HG03159 (cell line): Measurements from ENCODE around the gene ZSCAN10.
"Not testable (repeated sequence)": the region's sequence is repeated elsewhere in the genome, so short reads cannot be mapped to it uniquely, and the experiment has no call there.

Source experiments
- ATAC-seq: cut with Tn5 transposase; IDR thresholded peaks from one replicate; pipeline ENCODE4 v1.9.1; 2021; ENCODE audit warnings: mild to moderate bottlenecking, moderate library complexity; ENCODE audit not compliant: unreplicated experiment

Gene ZSCAN10

GRCh38 chr16:3098459-3099394 is at the start of gene ZSCAN10:
ZSCAN10 (minus strand) TSS chr16:3099294; CDS start chr16:3092937, 6,357 bp downstream.
- no peak for ATAC-seq

DNA sequence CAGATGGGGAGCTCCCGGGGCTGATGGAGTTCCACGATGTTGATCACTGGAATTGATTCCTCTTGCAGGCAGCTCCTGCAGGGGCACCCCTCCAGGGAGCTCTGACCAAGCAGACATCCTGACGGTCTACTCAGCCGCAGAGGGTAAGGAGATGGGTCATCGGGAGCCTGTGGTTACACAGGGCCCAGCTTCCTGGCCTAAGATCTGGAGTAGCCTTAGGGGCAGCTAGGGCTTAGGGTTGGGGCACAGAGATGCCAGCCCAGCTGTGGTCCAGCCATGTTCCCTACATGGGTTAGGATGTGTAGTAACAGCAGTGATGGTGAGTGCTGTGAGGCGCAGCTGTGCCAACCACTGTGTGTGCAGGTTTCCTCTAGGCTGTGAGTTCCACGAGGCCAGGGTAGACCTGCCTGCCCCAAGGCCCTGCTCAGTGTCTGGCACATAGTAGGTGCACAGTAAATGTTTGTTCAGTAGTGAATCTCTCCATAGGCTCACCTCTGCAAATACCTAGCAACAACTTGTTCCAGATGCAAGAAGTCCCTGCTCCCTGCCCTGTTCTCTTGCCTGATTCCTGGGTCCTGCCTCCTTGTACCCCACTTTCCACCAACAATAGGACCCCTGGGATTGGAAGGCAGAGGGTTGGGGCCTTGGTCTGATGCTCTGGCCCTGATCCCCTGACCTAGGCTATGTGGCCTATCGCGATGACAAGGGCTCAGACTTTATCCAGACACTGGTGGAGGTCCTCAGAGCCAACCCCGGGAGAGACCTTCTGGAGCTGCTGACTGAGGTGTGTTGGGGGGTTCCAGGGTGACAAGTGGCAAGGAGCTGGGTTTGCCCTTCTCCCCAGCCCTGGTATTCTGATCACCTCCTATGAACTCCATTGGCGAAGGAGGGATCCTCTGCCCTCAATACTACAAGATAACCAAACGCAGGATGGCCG is 49.4 kb upstream of the ZSCAN10 start:
- no peak for ATAC-seq

GRCh38 chr16:3147757-3148104 is 48.6 kb upstream of the ZSCAN10 start:
- ATAC-seq: no peak

DNA sequence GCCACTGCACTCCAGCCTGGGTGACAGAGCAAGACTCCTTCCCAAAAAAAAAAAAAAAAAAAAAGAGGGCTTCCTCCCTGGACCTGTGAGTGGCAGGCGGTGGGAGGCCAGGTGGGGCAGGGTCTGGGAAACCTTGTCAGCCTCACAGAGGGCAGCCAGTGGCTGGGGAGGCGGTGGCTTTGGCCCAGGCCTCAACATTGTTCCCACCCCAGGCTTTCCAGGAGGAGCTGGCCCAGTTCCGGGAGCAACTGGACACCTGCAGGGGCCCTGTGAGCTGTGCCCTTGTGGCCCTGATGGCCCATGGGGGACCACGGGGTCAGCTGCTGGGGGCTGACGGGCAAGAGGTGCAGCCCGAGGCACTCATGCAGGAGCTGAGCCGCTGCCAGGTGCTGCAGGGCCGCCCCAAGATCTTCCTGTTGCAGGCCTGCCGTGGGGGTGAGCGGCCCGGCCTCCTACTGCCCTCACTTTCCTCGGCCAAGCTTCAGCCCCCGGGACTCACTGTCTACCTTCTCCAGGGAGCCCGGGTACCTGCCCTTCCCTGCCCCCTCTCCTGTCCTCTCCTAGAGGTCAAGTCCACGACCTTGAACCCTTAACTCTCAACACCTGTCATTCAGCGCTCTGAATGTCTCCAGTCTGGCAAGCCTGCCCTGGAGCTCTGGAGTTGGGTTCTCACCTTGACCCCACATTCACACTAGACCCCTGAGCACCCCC is 48.1 kb upstream of the ZSCAN10 start:
- ATAC-seq: no peak

- no peak for ATAC-seq
Measured at GRCh38 chr16:3145660-3146059, 46.6 kb upstream of the ZSCAN10 start.

DNA sequence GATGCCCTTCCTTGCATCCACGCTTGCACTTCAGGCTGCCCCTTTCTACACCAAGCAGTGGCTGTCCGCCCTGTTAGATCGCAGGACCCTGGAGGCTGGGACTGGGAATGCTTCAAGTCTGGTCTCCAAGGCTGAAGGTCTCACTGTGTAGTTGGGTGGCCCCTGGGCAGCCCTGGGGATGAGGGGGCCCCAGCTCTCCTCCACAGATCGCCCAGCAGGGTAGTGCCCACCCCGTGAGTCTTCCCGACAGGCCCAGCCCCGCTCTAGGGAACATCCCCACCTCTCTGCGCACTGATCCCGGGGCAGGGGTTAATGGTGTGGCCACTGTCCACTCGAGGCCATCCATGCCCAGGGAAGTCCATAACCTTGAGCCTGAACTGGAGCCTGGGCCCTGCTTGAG is 46.1 kb upstream of the ZSCAN10 start:
- ATAC-seq: no peak

DNA sequence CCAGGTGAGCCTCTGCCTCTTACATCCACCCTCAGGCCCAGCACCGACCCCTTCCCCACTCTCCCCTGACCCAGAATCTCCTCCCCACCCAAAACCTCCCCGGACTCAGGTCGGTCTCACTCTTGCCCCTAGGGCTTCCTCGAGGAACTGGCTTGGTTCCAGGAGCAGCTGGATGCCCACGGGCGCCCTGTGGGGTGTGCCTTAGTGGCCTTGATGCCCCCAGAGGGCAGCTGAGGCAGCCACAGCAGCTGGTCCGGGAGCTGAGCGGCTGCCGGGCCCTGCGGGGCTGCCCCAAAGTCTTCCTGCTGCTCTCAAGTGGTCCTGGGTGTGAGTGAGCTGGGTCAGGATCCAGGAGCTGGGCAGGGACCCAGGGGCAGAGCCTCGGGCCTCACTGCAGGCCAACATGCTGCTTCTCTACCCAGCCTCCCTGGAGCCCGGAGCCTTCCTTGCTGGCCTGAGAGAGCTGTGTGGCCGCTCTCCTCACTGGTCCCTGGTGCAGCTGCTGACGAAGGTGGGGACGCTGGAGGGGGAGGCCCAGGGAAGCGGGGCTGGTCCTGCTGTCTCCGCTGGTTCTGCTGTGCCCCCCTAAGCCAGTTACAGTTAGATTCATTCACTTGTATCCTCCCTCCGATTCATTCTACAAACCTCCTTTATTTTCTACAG is 45.4 kb upstream of the ZSCAN10 start:
- no peak for ATAC-seq

DNA sequence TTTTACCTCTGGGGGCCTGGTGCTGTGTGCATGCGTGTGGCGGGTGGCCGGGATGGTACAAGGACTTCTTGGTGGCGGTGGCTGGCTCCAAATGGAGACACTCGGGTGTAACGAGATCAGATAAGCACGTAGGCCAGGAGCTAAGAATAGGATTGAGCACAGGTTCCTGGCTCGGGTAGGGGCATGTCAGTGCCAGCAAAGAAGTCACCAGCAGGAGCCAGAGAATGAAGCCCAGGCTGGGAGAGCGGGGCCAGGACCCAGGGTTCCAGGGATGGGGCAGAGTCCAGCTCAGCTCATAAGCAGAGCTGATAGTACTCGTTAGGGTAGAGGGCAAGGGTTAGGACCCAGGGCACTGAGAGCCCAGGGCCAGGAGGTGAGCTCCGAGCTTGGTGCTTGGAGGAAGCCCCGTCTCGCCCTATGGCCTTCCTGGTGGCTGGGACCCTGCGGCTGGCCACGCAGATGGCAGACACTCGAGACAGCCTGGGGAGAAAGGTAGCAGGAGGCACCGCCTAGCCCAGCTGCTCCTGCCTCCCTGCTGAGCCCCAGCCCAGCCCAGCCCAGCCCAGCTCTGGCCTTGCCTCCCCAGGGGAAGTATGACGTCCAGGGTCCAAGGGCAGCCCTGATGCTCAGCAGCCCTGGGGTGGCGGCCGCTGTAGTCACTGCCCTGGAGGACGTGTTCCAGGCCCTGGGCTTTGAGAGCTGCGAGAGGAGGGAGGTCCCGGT is 44.7 kb upstream of the ZSCAN10 start:
- ATAC-seq: no peak

DNA sequence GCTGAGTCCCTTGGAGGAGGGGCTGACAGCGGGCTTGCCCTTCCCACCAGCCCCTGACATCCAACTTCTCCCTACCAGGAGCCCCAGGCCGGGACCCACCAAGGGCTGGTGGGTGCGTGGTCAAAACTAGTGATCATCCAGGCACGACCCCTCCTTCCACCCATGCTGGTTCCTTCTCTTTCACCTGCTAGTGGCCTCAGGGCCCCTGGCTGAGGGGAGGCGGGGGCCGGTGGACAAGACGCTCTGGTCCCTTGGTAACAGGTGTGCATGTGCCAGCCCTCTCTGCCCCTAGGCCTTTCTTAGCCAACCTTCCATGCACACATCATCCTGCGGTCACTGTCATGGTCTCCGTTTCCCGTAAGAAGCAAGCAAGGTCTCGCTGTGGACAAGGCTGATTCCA is 44.1 kb upstream of the ZSCAN10 start:
- ATAC-seq: no peak

DNA sequence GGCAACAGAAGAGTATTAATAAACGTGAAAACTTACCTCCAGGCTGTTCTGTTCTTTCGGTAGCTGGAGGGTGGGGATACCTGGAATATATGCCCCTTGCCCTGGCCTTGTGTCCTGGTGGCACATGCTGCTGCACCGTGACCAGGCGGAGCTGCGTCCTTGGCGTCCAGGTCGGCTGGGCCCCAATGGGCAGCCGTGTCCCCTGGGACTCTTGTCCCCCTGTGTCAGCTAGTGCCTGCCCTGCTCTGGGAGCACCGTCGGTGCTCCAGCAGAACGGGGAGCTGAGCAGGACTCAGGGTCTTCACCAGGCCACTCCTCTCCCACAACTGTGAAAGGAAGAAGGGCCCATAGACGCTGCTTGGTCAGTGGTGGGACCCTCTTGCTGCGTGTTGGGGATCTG is 43.7 kb upstream of the ZSCAN10 start:
- no peak for ATAC-seq

DNA sequence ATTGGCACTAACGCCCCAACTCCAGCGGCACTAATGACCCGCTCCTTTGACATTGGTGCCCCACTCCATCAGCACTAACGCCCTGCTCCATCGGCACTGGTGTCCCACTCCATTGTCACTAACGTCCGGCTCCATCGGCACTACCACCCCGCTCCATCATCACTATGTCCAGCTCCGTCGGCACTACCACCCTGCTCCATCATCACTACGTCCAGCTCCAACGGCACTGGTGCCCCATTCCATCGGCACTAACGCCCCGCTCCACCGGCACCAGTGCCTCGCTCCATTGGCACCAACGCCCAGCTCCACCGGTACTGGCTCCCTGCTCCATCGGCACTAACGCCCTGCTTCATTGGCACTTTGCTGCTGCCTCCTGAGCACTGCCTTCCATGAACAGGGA is 43.2 kb upstream of the ZSCAN10 start:
- ATAC-seq: no peak

GRCh38 chr16:3141781-3142311 is 42.8 kb upstream of the ZSCAN10 start:
- ATAC-seq: no peak

DNA sequence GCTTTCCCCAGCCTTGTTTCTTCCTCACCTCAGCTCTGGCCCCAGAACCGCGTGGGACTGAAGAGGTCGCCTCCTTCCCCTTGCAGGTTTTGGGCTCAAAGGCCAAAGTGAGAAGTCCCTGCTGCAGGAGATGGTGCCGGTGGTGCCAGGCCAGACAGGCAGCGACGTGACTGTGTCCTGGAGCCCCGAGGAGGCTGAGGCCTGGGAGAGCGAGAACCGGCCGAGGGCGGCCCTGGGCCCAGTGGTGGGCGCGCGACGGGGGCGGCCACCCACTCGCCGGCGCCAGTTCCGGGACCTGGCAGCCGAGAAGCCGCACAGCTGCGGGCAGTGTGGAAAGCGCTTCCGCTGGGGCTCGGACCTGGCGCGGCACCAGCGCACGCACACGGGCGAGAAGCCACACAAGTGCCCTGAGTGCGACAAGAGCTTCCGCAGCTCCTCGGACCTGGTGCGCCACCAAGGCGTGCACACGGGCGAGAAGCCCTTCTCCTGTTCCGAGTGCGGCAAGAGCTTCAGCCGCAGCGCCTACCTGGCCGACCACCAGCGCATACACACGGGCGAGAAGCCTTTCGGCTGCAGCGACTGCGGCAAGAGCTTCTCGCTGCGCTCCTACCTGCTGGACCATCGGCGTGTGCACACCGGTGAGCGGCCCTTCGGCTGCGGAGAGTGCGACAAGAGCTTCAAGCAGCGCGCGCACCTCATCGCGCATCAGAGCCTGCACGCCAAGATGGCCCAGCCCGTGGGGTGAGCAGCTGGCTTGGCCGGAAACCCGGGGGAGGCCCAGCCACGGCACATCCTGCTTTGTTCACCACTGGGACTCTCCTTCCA is 41.7 kb upstream of the ZSCAN10 start:
- ATAC-seq: no peak

DNA sequence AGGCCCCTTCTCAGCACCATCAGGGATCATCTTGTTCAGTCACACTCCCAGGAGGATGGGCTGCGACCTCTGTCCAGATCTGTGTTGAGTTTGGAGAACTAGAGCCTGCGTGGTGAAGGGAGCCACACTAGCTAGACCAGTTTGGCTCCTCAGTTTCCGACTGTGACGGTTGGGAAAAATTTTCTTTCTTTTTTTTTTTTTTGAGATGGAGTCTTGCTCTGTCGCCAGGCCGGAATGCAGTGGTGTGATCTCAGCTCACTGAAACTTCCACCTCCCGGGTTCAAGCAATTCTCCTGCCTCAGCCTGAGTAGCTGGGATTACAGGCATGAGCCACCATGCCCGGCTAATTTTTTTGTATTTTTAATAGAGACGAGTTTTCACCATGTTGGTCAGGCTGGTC is 40.5 kb upstream of the ZSCAN10 start:
- not testable (repeated sequence) for ATAC-seq

DNA sequence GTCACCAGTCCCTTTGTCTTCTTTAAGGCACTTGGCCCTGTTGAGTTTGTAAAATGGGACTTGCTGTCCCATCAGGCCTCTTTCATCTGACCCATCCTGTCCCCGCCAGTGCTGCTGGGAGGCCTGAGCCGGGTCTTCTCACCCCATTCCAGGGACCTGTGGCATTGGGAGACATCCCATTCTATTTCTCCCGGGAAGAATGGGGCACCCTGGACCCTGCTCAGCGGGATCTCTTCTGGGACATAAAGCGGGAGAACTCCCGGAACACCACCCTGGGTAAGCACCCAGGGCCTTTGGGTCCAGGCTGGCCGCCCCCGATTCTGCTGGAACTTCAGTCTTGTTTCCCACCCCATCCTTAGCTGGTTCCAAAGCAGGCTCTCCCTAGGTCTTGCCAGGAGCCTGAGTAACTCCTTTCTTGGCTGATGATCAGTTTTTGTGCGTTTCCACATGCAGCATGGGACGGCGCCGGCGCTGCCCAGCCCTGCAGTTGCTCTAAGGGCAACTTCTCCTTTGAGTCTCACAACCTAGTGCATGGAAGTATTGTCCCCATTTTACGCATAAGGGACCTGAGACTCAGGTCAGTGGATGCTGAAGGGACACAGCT is 39.8 kb upstream of the ZSCAN10 start:
- no peak for ATAC-seq

GRCh38 chr16:3138342-3138741 is 39.2 kb upstream of the ZSCAN10 start:
- no peak for ATAC-seq

DNA sequence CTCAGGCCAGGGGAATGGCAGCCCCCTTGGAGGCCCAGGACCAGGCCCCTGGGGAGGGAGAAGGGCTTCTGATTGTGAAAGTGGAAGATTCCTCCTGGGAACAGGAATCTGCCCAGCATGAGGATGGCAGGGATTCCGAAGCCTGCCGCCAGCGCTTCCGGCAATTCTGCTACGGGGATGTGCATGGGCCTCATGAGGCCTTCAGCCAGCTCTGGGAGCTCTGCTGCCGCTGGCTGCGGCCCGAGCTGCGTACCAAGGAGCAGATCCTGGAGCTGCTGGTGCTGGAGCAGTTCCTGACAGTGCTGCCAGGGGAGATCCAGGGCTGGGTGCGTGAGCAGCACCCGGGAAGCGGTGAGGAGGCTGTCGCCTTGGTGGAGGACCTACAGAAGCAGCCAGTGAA is 38.2 kb upstream of the ZSCAN10 start:
- ATAC-seq: no peak

- ATAC-seq: peak; percentile 31
Measured at GRCh38 chr16:3135126-3135715, 36.1 kb upstream of the ZSCAN10 start.
